A549 (cell line): ENCODE measurements around the gene ABCD2. TPM values are rescaled to one million over a fixed set of nuclear protein-coding genes. Genes with fewer than 3 reads are reported as not detected.
"Not testable (repeated sequence)": the region's sequence is repeated elsewhere in the genome, so short reads cannot be mapped to it uniquely, and the experiment has no call there.

Experiments used
- ATAC-seq, 2 experiments: fragments of 200-7000 bp in 1 of 2; fragments of >200 bp in 1 of 2; cut with Nextera tagmentation in 1 of 2; cut with Tn5 transposase in 1 of 2; 3 replicates each; pipeline versions ENCODE4 v1.8.0 to v1.9.1; 2018 to 2020; ENCODE audit warnings: mild to moderate bottlenecking in 1 of 2, moderate library complexity in 1 of 2
- CTCF ChIA-PET: fragments of 300-600 bp; sonication (Branson Sonifier 250); formaldehyde crosslinking; extraction: SDS; loops from one replicate; lab custom pipeline; 2021; ENCODE audit warnings: antibody characterized with exemption, inconsistent platforms; lab: Yijun Ruan, JAX
- POLR2A ChIA-PET: fragments of 350-600 bp; formaldehyde crosslinking; extraction: SDS; loops from one replicate; lab custom pipeline; 2021; ENCODE audit warnings: antibody characterized with exemption, inconsistent platforms; lab: Yijun Ruan, JAX
- DNase-seq, 2 experiments: peaks; one replicate each; pipeline versions ENCODE4 v3.0.0 to v3.0.0-alpha.2; 2011 to 2016; ENCODE audit warnings: low read depth in 1 of 2, low spot score in 1 of 2
- FAIRE-seq: peaks from 2 replicates; lab custom pipeline; 2011; peaks lifted over from hg19 to GRCh38; lab: Jason Lieb, UNC
- H3K27ac ChIP-seq, 2 experiments: fragments of >200 bp; sonication (Bioruptor Twin); formaldehyde crosslinking; 3 replicates each; pipeline ENCODE4 v1.5.1; 2016 to 2017
- H3K4me1 ChIP-seq: fragments of >200 bp; sonication (Bioruptor Twin); formaldehyde crosslinking; 3 replicates; pipeline ENCODE4 v1.6.1; 2016
- H3K4me2 ChIP-seq: fragments of >200 bp; sonication (Bioruptor Twin); formaldehyde crosslinking; 3 replicates; pipeline ENCODE4 v1.6.1; 2016
- H3K4me3 ChIP-seq: fragments of >200 bp; sonication (Bioruptor Twin); formaldehyde crosslinking; 3 replicates; pipeline ENCODE4 v1.5.1; 2016
- H3K9me3 ChIP-seq: fragments of >200 bp; sonication (Bioruptor Twin); formaldehyde crosslinking; 3 replicates; pipeline ENCODE4 v1.6.1; 2016
- BCL3 ChIP-seq: fragments of >200 bp; sonication (Bioruptor Twin); formaldehyde crosslinking; IDR thresholded peaks from 3 replicates; pipeline ENCODE4 v1.6.1; 2016
- BHLHE40 ChIP-seq: IDR thresholded peaks from 2 replicates; pipeline ENCODE4 v1.6.1; 2012; ENCODE audit warnings: low read depth, low read length, inconsistent platforms
- CBX2 ChIP-seq: fragments of 200-600 bp; sonication (generic); IDR thresholded peaks from 2 replicates; pipeline ENCODE4 v1.6.1; 2016; ENCODE audit warnings: low read depth, mild to moderate bottlenecking, borderline replicate concordance
- EHF ChIP-seq: fragments of 250-450 bp; sonication (Bioruptor Pico); IDR thresholded peaks from 2 replicates; pipeline ENCODE4 v1.5.0; 2020; ENCODE audit warnings: mild to moderate bottlenecking
- EHMT2 ChIP-seq: fragments of 200-600 bp; sonication (generic); IDR thresholded peaks from 2 replicates; pipeline ENCODE4 v1.6.1; 2016; ENCODE audit warnings: antibody characterized with exemption, low read depth, mild to moderate bottlenecking, moderate library complexity
- ELK1 ChIP-seq: fragments of 150-350 bp; IDR thresholded peaks from 2 replicates; pipeline ENCODE4 v1.6.1; 2014; ENCODE audit warnings: low read depth, mild to moderate bottlenecking, low read length
- FOSB ChIP-seq: fragments of 250-450 bp; sonication (Bioruptor Pico); IDR thresholded peaks from 2 replicates; pipeline ENCODE4 v1.5.0; 2020; ENCODE audit warnings: mild to moderate bottlenecking, moderate library complexity
- FOXS1 ChIP-seq: fragments of 250-450 bp; sonication (Bioruptor Pico); IDR thresholded peaks from 2 replicates; pipeline ENCODE4 v1.5.0; 2020; ENCODE audit warnings: mild to moderate bottlenecking, moderate library complexity
- GATA3 ChIP-seq: IDR thresholded peaks from 2 replicates; pipeline ENCODE4 v1.6.1; 2012; ENCODE audit warnings: borderline replicate concordance
- HES2 ChIP-seq: fragments of >200 bp; sonication (Bioruptor Twin); formaldehyde crosslinking; IDR thresholded peaks from 2 replicates; pipeline ENCODE4 v1.6.1; 2016
- HEYL ChIP-seq: fragments of 250-450 bp; sonication (Bioruptor Pico); IDR thresholded peaks from 2 replicates; pipeline ENCODE4 v1.8.0; 2021; ENCODE audit warnings: mild to moderate bottlenecking, moderate library complexity
- HOXA7 ChIP-seq: fragments of 250-450 bp; sonication (Bioruptor Pico); IDR thresholded peaks from 2 replicates; pipeline ENCODE4 v1.5.0; 2020; ENCODE audit warnings: mild to moderate bottlenecking, moderate library complexity
- HOXB13 ChIP-seq: fragments of 250-450 bp; sonication (Bioruptor Pico); IDR thresholded peaks from 2 replicates; pipeline ENCODE4 v1.5.0; 2020; ENCODE audit warnings: low read depth, mild to moderate bottlenecking, moderate library complexity
- HOXB5 ChIP-seq: fragments of 250-450 bp; sonication (Bioruptor Pico); IDR thresholded peaks from 2 replicates; pipeline ENCODE4 v1.5.0; 2020; ENCODE audit warnings: mild to moderate bottlenecking, moderate library complexity
- KDM5A ChIP-seq: fragments of 200-600 bp; sonication (generic); IDR thresholded peaks from 2 replicates; pipeline ENCODE4 v1.6.1; 2016; ENCODE audit warnings: antibody characterized with exemption, mild to moderate bottlenecking
- MAFK ChIP-seq: fragments of 450-650 bp; IDR thresholded peaks from 2 replicates; pipeline ENCODE4 v1.6.1; 2014; ENCODE audit not compliant: partially characterized antibody
- NPAS2 ChIP-seq: fragments of 250-450 bp; sonication (Bioruptor Pico); IDR thresholded peaks from 2 replicates; pipeline ENCODE4 v1.8.0; 2022; ENCODE audit warnings: mild to moderate bottlenecking, moderate library complexity, borderline replicate concordance
- NR3C1 ChIP-seq: fragments of >200 bp; sonication (Bioruptor Twin); formaldehyde crosslinking; IDR thresholded peaks from 3 replicates; pipeline ENCODE4 v1.6.1; 2017
- PHF8 ChIP-seq: fragments of 200-600 bp; sonication (generic); IDR thresholded peaks from 2 replicates; pipeline ENCODE4 v1.6.1; 2016; ENCODE audit warnings: low read depth, mild to moderate bottlenecking, antibody characterized with exemption, moderate library complexity, borderline replicate concordance
- RAD21 ChIP-seq, 2 experiments: fragments of >200 bp in 1 of 2; sonication (Bioruptor Twin) in 1 of 2; formaldehyde crosslinking in 1 of 2; IDR thresholded peaks in 1 of 2; conservative IDR thresholded peaks in 1 of 2; 2 replicates in 1 of 2; 3 replicates in 1 of 2; pipeline ENCODE4 v1.6.1; 2012 to 2018; ENCODE audit warnings: inconsistent platforms in 1 of 2
- TFCP2L1 ChIP-seq: fragments of 250-450 bp; sonication (Bioruptor Pico); IDR thresholded peaks from 2 replicates; pipeline ENCODE4 v1.5.0; 2021; ENCODE audit warnings: mild to moderate bottlenecking
- ZC3H11A ChIP-seq: fragments of 450-650 bp; IDR thresholded peaks from 2 replicates; pipeline ENCODE4 v1.6.1; 2014; ENCODE audit warnings: antibody characterized with exemption, mild to moderate bottlenecking
- ZSCAN20 ChIP-seq: fragments of 250-450 bp; sonication (Bioruptor Pico); IDR thresholded peaks from 2 replicates; pipeline ENCODE4 v1.8.0; 2022; ENCODE audit warnings: mild to moderate bottlenecking, moderate library complexity
- WGBS: methylation state at CpG from one replicate; pipeline ENCODE4 v1.1.6; 2017; ENCODE audit errors: missing lambda C conversion rate; 5-methylcytosine and 5-hydroxymethylcytosine counted together
- polyA plus RNA-seq, 4 experiments: library from polyadenylated mRNA; depleted of rRNA in 3 of 4; stranded (reverse); fragments of >200 nt; fragmentation: RNase III in 1 of 4; extraction: RNeasy Plus Mini Kit Qiagen cat#74134 plus additional on column Dnase treatment in 1 of 4; gene quantifications; 2 replicates in 3 of 4; 3 replicates in 1 of 4; pipeline ENCODE4 v1.2.3, GENCODE V29; 2011 to 2017
- TF ChIP-seq, protein P1 (sequence below): fragments of 250-450 bp; sonication (Bioruptor Pico); IDR thresholded peaks from 2 replicates; pipeline ENCODE4 v1.5.0; 2020; ENCODE audit warnings: low read depth, mild to moderate bottlenecking, moderate library complexity
- TF ChIP-seq, protein P2 (sequence below): IDR thresholded peaks from 2 replicates; pipeline ENCODE4 v1.6.1; 2012

ABCD2 gene
- polyA plus RNA-seq, 2 of the 4 experiments (the other 2 are of a cell fraction): 0.01 TPM; not detected in 1

GRCh38 chr12:39571351-39571750 is 48.3 kb downstream of the ABCD2 start:
- FAIRE-seq: no peak
- no peak for DNase-seq
- Histone ChIP-seq H3K4me2 (no peak overlapping the region), H3K27ac (no peak overlapping the region), H3K4me3 (no peak overlapping the region), H3K9me3 (no peaks in the 10 kb centered on the region), H3K4me1 (0 out of 3 replicates have a peak, but pooled peaks cover 3% of the 10 kb centered on the region)
- ChIA-PET CTCF (no interaction called here), POLR2A (no interaction called here)
- no peak for ATAC-seq
- 34% methylated on average over 4 of the region's 4 CpGs for WGBS
- TF ChIP-seq NR3C1 (no peak), CBX2 (no peak), HES2 (no peak), GATA3 (no peak), TFCP2L1 (no peak), ZC3H11A (no peak), BCL3 (no peak), HOXA7 (CRISPR knock-in tag) (no peak), NPAS2 (CRISPR knock-in tag) (no peak), FOXS1 (CRISPR knock-in tag) (no peak), HOXB13 (CRISPR knock-in tag) (no peak), ZSCAN20 (no peak), MAFK (no peak), KDM5A (no peak)
- TF ChIP-seq, protein P1, sequence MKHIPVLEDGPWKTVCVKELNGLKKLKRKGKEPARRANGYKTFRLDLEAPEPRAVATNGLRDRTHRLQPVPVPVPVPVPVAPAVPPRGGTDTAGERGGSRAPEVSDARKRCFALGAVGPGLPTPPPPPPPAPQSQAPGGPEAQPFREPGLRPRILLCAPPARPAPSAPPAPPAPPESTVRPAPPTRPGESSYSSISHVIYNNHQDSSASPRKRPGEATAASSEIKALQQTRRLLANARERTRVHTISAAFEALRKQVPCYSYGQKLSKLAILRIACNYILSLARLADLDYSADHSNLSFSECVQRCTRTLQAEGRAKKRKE: no peak

- no peak for TF ChIP-seq HOXB5 (CRISPR knock-in tag)
- TF ChIP-seq, protein P1: no peak
- no peak for TF ChIP-seq HEYL (CRISPR knock-in tag)
- TF ChIP-seq EHF (CRISPR knock-in tag): no peak
- H3K9me3 ChIP-seq: peaks cover 5% of the 10 kb centered on the region; the same call in 1 of the 3 replicates
- POLR2A ChIA-PET: no interaction called here
- no peak for ATAC-seq
- no peak for DNase-seq
- no peak for FAIRE-seq
- no peak overlapping the region for H3K27ac ChIP-seq
- no peak overlapping the region for H3K4me2 ChIP-seq
- no peak overlapping the region for H3K4me3 ChIP-seq
- H3K4me1 ChIP-seq: no peaks in the 10 kb centered on the region
- CTCF ChIA-PET: interaction anchor here (1.1 kb wide), 1 partner anchor 13 kb away, joined by 6 read pairs; no protein-coding TSS in a partner anchor
These were observed 66.1 kb downstream of the ABCD2 start for GRCh38 chr12:39553476-39553875.

GRCh38 chr12:39544211-39544610 is 75.4 kb downstream of the ABCD2 start:
- H3K9me3 ChIP-seq, H3K4me2 ChIP-seq, H3K4me1 ChIP-seq, H3K27ac ChIP-seq, CTCF ChIA-PET, FAIRE-seq, POLR2A ChIA-PET, ATAC-seq, H3K4me3 ChIP-seq, DNase-seq: not testable (repeated sequence)
- WGBS: 50% methylated on average over 2 of the region's 2 CpGs

- no peaks in the 10 kb centered on the region for H3K9me3 ChIP-seq
- FAIRE-seq: no peak
- POLR2A ChIA-PET: no interaction called here
- H3K4me2 ChIP-seq: no peak overlapping the region
- CTCF ChIA-PET: interaction anchor here (1.2 kb wide), 1 partner anchor 223 kb away, joined by 4 read pairs; no protein-coding TSS in a partner anchor
- H3K27ac ChIP-seq: no peak overlapping the region
- H3K4me3 ChIP-seq: no peak overlapping the region
- no peak for ATAC-seq
- no peak for DNase-seq
- 56% methylated on average over 2 of the region's 2 CpGs for WGBS
- no peaks in the 10 kb centered on the region for H3K4me1 ChIP-seq
- TF ChIP-seq RAD21 (conservative IDR thresholded peaks at IDR 0.05 in 1 of 2, IDR thresholded peaks at IDR 0.05 in 1 of 2) (no peak), ZSCAN20 (no peak), ELK1 (no peak), EHMT2 (no peak), HES2 (no peak), BHLHE40 (no peak), FOSB (no peak), PHF8 (no peak)
- TF ChIP-seq, protein P2, sequence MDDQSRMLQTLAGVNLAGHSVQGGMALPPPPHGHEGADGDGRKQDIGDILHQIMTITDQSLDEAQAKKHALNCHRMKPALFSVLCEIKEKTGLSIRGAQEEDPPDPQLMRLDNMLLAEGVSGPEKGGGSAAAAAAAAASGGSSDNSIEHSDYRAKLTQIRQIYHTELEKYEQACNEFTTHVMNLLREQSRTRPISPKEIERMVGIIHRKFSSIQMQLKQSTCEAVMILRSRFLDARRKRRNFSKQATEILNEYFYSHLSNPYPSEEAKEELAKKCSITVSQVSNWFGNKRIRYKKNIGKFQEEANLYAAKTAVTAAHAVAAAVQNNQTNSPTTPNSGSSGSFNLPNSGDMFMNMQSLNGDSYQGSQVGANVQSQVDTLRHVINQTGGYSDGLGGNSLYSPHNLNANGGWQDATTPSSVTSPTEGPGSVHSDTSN: no peak
These were observed 78.1 kb downstream of the ABCD2 start for GRCh38 chr12:39541471-39541870.
